Tibial nerve (tissue), 4 donors: ENCODE measurements around the gene PPP6R1. TPM values are rescaled to one million over a fixed set of nuclear protein-coding genes. Genes with fewer than 3 reads are reported as not detected.

ENCODE experiments used
- DNase-seq, 2 donors: peaks; one replicate each; pipeline ENCODE4 v3.0.0-alpha.2; 2019; ENCODE audit warnings: low spot score in 2 of 2
- H3K27ac ChIP-seq, 4 donors: fragments of 200-600 bp; sonication (generic) in 3 of 4; one replicate each; pipeline ENCODE4 v1.5.1; 2017 to 2019; ENCODE audit warnings: mild to moderate bottlenecking in 1 of 4
- H3K27me3 ChIP-seq, 2 donors: fragments of 200-600 bp; sonication (generic) in 1 of 2; one replicate each; pipeline versions ENCODE4 v1.5.1 to v1.6.0; 2017 to 2019
- H3K36me3 ChIP-seq, 3 donors: fragments of 200-600 bp; sonication (generic); one replicate each; pipeline ENCODE4 v1.5.1; 2018 to 2019
- H3K4me1 ChIP-seq, 4 donors: fragments of 200-600 bp; sonication (generic) in 3 of 4; one replicate each; pipeline ENCODE4 v1.5.1; 2017 to 2019
- H3K4me3 ChIP-seq, 4 donors: fragments of 200-600 bp; sonication (generic) in 3 of 4; one replicate each; pipeline ENCODE4 v1.5.1; 2017 to 2019; ENCODE audit warnings: mild to moderate bottlenecking in 1 of 4, moderate library complexity in 1 of 4
- H3K9me3 ChIP-seq, 4 donors: fragments of 200-600 bp; sonication (generic) in 3 of 4; one replicate each; pipeline ENCODE4 v1.5.1; 2017 to 2019
- EP300 ChIP-seq, 2 donors: sonication (generic); formaldehyde crosslinking; IDR thresholded peaks; one replicate each; pipeline ENCODE4 v1.6.1; 2017; ENCODE audit warnings: antibody characterized with exemption in 2 of 2, mild to moderate bottlenecking in 1 of 2
- POLR2A ChIP-seq, 2 donors: fragments of 450-650 bp; IDR thresholded peaks; one replicate each; pipeline ENCODE4 v1.6.1; 2017; ENCODE audit warnings: antibody characterized with exemption in 2 of 2, mild to moderate bottlenecking in 2 of 2, moderate library complexity in 2 of 2
- WGBS, 2 donors: methylation state at CpG; one replicate each; pipeline ENCODE4 v1.1.5; 2018; 5-methylcytosine and 5-hydroxymethylcytosine counted together
- small RNA-seq: library from RNA; depleted of rRNA; stranded (forward); fragments of <200 nt; gene quantifications from one replicate; pipeline ENCODE3, GENCODE V24; 2016
- total RNA-seq, 4 donors: library from RNA; depleted of rRNA; stranded (reverse); fragments of >200 nt; gene quantifications; one replicate each; pipeline ENCODE4 v1.1.0, GENCODE V29; 2016
- TF ChIP-seq, protein P1 (sequence below), 5 experiments: fragments of 200-600 bp in 3 of 5; fragments of 450-650 bp in 2 of 5; sonication (generic) in 3 of 5; IDR thresholded peaks; one replicate each; pipeline ENCODE4 v1.5.1; 2016 to 2019; ENCODE audit warnings: antibody characterized with exemption in 5 of 5, mild to moderate bottlenecking in 3 of 5, moderate library complexity in 2 of 5

PPP6R1 gene
- total RNA-seq, 4 donors from 2014 or later = 35.4 to 56.7 (median 40.7) TPM

- peaks cover 3 to 59% of the 10 kb centered on the region in 2 donors for H3K27me3 ChIP-seq
- 68 to 76% methylated on average over 20 of the region's 20 CpGs for WGBS, 2 donors
- no peak for TF ChIP-seq POLR2A (IDR thresholded peaks at IDR 0.05)
- TF ChIP-seq, protein P1, sequence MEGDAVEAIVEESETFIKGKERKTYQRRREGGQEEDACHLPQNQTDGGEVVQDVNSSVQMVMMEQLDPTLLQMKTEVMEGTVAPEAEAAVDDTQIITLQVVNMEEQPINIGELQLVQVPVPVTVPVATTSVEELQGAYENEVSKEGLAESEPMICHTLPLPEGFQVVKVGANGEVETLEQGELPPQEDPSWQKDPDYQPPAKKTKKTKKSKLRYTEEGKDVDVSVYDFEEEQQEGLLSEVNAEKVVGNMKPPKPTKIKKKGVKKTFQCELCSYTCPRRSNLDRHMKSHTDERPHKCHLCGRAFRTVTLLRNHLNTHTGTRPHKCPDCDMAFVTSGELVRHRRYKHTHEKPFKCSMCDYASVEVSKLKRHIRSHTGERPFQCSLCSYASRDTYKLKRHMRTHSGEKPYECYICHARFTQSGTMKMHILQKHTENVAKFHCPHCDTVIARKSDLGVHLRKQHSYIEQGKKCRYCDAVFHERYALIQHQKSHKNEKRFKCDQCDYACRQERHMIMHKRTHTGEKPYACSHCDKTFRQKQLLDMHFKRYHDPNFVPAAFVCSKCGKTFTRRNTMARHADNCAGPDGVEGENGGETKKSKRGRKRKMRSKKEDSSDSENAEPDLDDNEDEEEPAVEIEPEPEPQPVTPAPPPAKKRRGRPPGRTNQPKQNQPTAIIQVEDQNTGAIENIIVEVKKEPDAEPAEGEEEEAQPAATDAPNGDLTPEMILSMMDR (IDR thresholded peaks at IDR 0.05) = no peak
- no peak for TF ChIP-seq EP300 (IDR thresholded peaks at IDR 0.05)
- no peak overlapping the region for H3K4me3 ChIP-seq
- no peak for DNase-seq
- H3K9me3 ChIP-seq = no peaks in the 10 kb centered on the region
- no peak overlapping the region for H3K27ac ChIP-seq
- H3K4me1 ChIP-seq = peaks cover 0 to 18% (median 6%) of the 10 kb centered on the region in 4 donors
- no peaks in the 10 kb centered on the region for H3K36me3 ChIP-seq
These were observed 77.1 kb downstream of the PPP6R1 start for GRCh38 chr19:55181740-55182139.

Small RNA genes lying within 50 kb of the gene (small RNA-seq; reads per million reads assigned to genes)
- gene MIR6802 = 0.38 reads per million
- gene MIR6803 = 0.38 reads per million
- not detected for gene MIR6804

Other genes starting within 250 kb of the PPP6R1 start
- 1 to 10 TPM in 1 of 4 donors, not detected in 3; 1.5 TPM for gene GP6, start 220.8 kb downstream of the PPP6R1 start, total RNA-seq
- 10 to 100 TPM in 2 of 4 donors, 1 to 10 TPM in 2; 6.3 to 25.7 (median 12.7) TPM for gene RDH13, start 195.9 kb downstream of the PPP6R1 start, total RNA-seq
- 1 to 10 TPM in 1 of 4 donors, under 1 TPM in 1, not detected in 2; 0.44 to 1.2 TPM for gene EPS8L1, start 183.1 kb downstream of the PPP6R1 start, total RNA-seq
- gene PPP1R12C, start 141.4 kb downstream of the PPP6R1 start, total RNA-seq = 100 to 1,000 TPM; 113 to 270 (median 180) TPM
- 1 to 10 TPM in 1 of 4 donors, under 1 TPM in 1, not detected in 2; 0.90 to 1.5 TPM for gene TNNT1, start 109.8 kb downstream of the PPP6R1 start, total RNA-seq
- not detected for gene TNNI3, start 101.3 kb downstream of the PPP6R1 start, total RNA-seq
- 1 to 10 TPM in 2 of 4 donors, not detected in 2; 1.2 to 2.7 TPM for gene DNAAF3, start 92.4 kb downstream of the PPP6R1 start, total RNA-seq
- gene SYT5, start 78.7 kb downstream of the PPP6R1 start, total RNA-seq = not detected
- gene PTPRH, start 49.5 kb downstream of the PPP6R1 start, total RNA-seq = 1 to 10 TPM; 1.2 to 3.9 (median 2.1) TPM
- gene TMEM86B, start 30.3 kb downstream of the PPP6R1 start, total RNA-seq = 1 to 10 TPM in 3 of 4 donors, under 1 TPM in 1; 0.44 to 8.6 (median 3.0) TPM
- 10 to 100 TPM; 33.7 to 49.6 (median 40.5) TPM for gene HSPBP1, start 21.1 kb upstream of the PPP6R1 start, total RNA-seq
- gene BRSK1, start 25.0 kb upstream of the PPP6R1 start, total RNA-seq = 1 to 10 TPM; 4.6 to 6.9 (median 5.9) TPM
- 10 to 100 TPM in 1 of 4 donors, 1 to 10 TPM in 3; 5.5 to 17.1 (median 7.7) TPM for gene TMEM150B, start 66.3 kb upstream of the PPP6R1 start, total RNA-seq
- 10 to 100 TPM; 30.6 to 50.0 (median 41.2) TPM for gene KMT5C, start 80.9 kb upstream of the PPP6R1 start, total RNA-seq
- not detected for gene COX6B2, start 95.7 kb upstream of the PPP6R1 start, total RNA-seq
- not detected for gene GARIN5B, start 104.2 kb upstream of the PPP6R1 start, total RNA-seq
- gene IL11, start 111.4 kb upstream of the PPP6R1 start, total RNA-seq = under 1 TPM in 1 of 4 donors, not detected in 3; 0.21 TPM
- gene TMEM190, start 117.8 kb upstream of the PPP6R1 start, total RNA-seq = 1 to 10 TPM in 1 of 4 donors, not detected in 3; 2.7 TPM
- gene TMEM238, start 125.3 kb upstream of the PPP6R1 start, total RNA-seq = 1 to 10 TPM in 2 of 4 donors, under 1 TPM in 2; 0.63 to 7.5 (median 2.6) TPM
- 100 to 1,000 TPM; 266 to 574 (median 354) TPM for gene RPL28, start 126.9 kb upstream of the PPP6R1 start, total RNA-seq
- 10 to 100 TPM in 2 of 4 donors, 1 to 10 TPM in 2; 8.0 to 16.2 (median 9.9) TPM for gene UBE2S, start 148.8 kb upstream of the PPP6R1 start, total RNA-seq
- 1 to 10 TPM in 3 of 4 donors, under 1 TPM in 1; 0.42 to 4.1 (median 2.0) TPM for gene SHISA7, start 184.3 kb upstream of the PPP6R1 start, total RNA-seq
- 10 to 100 TPM; 38.0 to 80.4 (median 65.9) TPM for gene ISOC2, start 202.6 kb upstream of the PPP6R1 start, total RNA-seq
- gene C19orf85, start 205.7 kb upstream of the PPP6R1 start, total RNA-seq = not detected
- 10 to 100 TPM in 1 of 4 donors, 1 to 10 TPM in 3; 3.5 to 16.8 (median 4.0) TPM for gene ZNF628, start 217.6 kb upstream of the PPP6R1 start, total RNA-seq
- 1 to 10 TPM; 3.1 to 8.0 (median 4.3) TPM for gene NAT14, start 226.2 kb upstream of the PPP6R1 start, total RNA-seq
- gene SSC5D, start 229.4 kb upstream of the PPP6R1 start, total RNA-seq = 10 to 100 TPM in 1 of 4 donors, 1 to 10 TPM in 3; 3.9 to 14.5 (median 7.2) TPM